GM18873 (cell line): ENCODE measurements around the gene BTBD9.
"Not testable (repeated sequence)": the region's sequence is repeated elsewhere in the genome, so short reads cannot be mapped to it uniquely, and the experiment has no call there.

Experiments used
- ATAC-seq: cut with Tn5 transposase; IDR thresholded peaks from one replicate; pipeline ENCODE4 v1.9.1; 2021; ENCODE audit warnings: mild to moderate bottlenecking, moderate library complexity, moderate number of reproducible peaks; ENCODE audit not compliant: unreplicated experiment, low FRiP score

The BTBD9 gene

GRCh38 chr6:38650207-38650752 lies 10.6 kb upstream of the BTBD9 start:
- ATAC-seq: no peak

DNA sequence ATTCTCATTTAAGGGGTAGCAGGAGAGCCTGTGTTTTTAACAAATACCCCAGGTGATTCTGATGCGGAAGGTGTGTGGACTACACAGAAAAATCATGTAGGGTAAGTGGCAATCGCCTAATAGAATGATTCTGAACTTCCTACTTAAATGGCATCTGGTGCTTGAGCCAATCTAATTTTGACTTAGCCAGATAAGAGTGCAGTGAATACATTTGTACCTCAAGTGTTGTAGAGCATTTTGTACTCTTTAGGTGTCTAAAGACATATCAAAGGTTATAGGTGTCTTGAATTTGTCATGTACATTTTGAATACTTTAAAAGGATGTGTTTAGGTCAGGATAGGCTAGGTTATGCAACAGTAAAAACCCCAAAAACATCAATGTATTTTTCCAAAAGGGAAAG lies 10.0 kb upstream of the BTBD9 start:
- no peak for ATAC-seq

- ATAC-seq: no peak
Observed at GRCh38 chr6:38648629-38649028, 8.9 kb upstream of the BTBD9 start.

- no peak for ATAC-seq
Observed at GRCh38 chr6:38646166-38646878, 6.6 kb upstream of the BTBD9 start.

- ATAC-seq: no peak
Observed at GRCh38 chr6:38644951-38645350, 5.2 kb upstream of the BTBD9 start.

DNA sequence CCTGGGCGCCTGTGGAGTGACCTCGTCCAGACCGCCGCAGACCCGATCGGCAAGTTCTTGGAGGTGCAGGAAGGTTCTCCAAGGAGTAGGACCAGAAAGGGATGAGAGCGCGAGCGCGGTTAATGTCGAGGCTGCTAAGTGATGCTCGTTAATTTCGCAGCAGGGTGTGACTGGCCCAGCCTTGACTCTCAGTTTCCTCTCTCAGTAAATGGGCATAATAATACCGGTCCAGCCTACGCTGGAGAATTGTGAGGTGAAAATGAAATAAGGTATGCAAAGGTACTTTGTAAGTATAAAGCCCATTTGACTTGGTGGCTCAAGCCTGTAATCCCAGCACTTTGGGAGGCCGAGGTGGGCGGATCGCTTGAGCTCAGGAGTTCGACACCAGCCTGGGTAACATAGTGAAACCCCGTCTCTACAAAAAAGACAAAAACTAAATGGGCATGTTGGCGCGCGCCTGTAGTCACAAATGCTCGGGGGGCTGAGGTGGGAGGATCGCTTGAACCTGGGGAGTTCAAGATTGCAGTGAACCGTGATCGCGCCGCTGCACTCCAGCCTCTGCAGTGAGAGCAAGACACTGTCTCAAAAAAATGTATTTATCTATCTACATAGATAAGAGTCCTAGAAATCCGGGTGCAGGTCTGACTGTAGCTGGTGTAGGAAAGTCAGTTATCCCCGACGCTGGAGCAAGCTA lies 634 bp upstream of the BTBD9 start:
- ATAC-seq: peak; percentile 12

DNA sequence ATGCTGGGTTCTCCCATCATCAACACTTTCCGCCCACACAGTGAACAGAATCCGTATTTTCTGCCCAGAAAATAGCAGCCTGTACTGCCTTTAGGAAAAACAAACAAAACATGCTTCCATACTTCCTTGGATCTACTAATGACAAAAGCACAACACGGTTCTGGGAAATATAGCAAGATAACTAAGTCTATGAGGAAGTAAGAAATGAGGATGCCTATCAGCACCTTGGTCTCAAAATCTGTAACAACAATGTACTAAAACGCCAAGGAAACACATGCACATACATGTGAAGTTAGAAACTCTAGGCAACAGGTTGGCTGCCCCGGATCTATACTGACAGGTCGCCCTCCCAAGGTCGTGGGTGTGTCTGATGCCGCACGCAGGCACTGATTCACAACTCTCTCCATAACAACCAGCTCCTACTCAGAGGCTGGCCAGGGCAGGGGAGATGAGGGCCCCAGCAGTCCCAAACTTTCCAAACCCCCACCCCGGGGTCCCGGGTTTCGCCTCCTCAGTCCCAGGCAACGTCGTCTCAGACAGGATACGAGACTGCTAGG lies 710 bp downstream of the BTBD9 start:
- ATAC-seq: no peak

GRCh38 chr6:38637756-38638155 lies 2.0 kb downstream of the BTBD9 start:
- ATAC-seq: no peak

GRCh38 chr6:38636027-38636426 lies 3.7 kb downstream of the BTBD9 start:
- no peak for ATAC-seq

DNA sequence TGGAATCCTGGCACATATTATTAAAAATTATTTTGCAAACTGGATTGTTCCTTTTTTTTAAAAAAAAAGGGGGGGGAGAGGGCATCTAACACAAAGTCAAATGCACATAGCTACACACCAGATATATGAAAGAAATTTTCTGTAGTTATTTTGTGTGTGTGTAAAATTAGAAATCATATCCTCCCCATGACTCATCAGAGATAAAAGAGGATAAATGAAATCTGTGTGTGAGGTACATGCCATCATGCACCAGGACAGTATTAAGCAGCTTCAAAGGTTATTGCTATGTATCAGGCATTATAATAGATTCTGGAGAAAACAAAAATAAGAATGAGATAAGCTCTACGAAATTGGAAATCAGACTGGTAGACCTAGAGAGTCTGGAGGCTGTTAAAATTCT lies 5.2 kb downstream of the BTBD9 start:
- ATAC-seq: no peak

GRCh38 chr6:38632490-38632889 lies 7.2 kb downstream of the BTBD9 start:
- no peak for ATAC-seq

DNA sequence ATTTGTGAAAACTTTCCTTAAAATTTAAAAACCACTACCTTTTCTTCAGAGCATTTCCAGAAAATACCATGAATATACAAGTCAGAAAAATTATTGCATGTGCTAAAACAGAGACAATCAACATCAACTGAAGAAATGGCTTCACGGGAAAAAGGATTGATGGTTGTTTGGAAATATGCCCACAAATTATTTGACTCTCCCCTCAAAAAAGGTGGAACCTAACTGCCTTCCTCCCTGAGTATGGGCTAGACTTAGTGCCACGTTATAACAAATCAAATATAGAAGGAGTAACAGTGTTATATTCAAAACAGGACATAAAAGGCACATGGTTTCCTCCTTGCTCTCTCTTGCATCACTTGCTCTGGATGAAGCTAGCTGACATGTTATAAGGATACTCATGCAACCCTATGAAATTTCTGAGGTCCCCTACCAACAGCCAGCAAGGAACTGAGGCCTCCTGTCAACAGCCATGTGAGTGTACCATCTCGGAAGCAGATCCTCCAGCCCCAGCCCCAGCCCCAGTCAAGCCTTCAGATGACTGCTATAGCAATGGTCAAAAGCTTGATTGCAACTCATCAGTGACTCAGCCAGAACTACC lies 8.4 kb downstream of the BTBD9 start:
- no peak for ATAC-seq

DNA sequence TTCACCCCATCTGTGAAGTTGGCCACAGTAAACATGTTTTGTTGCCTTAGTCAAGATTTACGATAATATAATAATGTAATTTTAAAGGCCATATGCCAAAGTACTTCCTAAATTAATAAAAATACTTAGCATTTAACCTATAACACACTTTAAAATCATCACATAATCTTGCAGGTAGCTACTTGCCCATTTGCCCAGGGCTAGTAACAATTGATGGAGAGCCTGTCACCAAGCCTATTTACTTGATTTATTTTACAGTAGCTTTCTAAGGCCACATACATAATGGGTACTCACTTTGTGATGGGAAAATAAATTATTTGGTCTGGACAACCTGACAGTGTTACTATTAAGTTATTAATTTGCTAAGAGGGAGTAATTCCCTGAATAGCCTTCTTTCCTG lies 14.5 kb downstream of the BTBD9 start:
- ATAC-seq: no peak

DNA sequence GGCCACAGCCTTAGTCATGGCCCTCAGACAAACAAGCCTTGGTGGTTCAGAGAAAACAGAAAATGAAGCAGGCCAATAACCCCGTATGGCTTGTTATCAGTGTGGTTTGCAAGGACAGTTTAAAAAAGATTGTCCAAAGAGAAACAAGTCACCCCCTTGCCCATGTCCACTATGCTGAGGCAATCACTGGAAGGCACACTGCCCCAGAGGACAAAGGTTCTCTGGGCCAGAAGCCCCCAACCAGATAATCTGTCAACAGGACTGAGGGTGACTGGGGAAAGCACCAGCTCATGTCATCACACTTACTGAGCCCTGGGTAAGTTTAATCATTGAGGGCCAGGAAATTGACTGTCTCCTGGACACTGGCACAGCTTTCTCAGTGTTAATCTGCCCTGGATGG lies 20.4 kb downstream of the BTBD9 start:
- not testable (repeated sequence) for ATAC-seq

DNA sequence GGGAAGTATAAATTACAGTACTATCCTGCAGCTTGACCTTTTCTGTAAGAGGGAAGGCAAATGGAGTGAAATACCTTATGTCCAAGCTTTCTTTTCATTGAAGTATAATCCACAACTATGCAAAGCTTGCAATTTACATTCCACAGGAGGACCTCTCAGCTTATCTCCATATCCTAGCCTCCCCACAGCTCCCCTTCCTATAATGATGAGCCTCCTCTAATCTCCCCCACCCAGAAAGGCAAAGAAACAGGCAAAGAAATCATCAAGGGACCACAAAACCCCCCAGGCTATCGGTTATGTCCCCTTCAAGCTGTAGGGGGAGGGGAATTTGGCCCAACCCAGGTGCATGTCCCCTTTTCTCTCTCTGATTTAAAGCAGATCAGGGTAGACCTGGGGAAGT lies 21.4 kb downstream of the BTBD9 start:
- not testable (repeated sequence) for ATAC-seq

DNA sequence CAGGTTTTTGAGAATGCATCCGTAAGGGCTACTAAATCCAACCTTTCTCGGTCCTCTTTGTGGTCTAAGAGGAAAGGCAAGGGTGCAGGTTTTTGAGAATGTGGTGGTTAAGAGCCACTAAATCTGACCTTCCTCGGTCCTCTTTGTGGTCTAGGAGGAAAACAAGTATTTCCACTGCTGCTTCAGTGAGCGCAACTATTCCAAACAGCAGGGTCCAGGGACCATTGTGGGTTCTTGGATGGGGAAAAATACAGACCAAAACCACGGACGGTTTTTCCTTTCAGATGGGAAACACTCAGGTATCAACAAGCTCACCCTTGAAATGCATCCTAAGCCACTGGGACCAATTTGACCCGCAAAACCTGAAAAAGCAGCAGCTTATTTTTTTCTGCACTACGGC lies 21.9 kb downstream of the BTBD9 start:
- no peak for ATAC-seq

DNA sequence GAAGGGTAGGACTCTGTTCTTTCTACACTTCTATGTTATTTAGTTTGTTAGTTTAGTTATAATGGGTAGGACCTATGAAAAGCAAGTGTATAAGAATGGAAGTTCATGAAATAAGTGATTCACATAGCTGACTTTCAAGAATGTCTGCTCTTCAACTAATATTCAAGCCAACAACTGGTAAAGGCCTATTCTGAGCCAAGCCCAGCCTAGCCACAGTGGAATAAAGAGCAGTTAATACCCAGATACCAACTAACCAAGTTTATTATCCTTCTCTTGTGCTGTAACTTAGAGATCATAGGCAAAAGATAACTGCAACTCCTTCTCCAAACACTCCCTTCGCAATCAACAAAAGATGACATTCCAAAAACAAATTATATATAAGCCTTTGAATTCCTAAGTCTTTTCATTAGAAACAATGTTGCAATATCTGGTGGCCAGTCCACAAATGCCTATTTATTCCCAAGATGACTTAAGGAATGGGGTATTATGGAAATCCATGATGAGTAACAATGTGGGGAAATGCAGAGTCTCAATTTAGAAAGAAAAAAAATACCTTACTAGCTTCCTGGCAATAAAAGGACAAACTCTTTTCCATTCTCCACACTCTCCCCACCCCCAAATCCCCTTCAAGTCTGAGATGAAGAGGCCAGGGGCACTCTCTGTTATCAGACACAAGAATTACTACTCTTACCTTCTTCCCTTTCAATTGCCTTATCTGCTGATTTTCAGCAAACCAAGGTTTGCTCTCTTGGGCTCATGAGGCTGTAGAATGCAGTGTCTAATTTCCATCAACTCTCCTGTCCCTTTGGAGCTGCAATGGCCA lies 27.4 kb downstream of the BTBD9 start:
- ATAC-seq: no peak

GRCh38 chr6:38610050-38610625 lies 29.6 kb downstream of the BTBD9 start:
- ATAC-seq: no peak

- no peak for ATAC-seq
Observed at GRCh38 chr6:38604700-38605099, 35.0 kb downstream of the BTBD9 start.

DNA sequence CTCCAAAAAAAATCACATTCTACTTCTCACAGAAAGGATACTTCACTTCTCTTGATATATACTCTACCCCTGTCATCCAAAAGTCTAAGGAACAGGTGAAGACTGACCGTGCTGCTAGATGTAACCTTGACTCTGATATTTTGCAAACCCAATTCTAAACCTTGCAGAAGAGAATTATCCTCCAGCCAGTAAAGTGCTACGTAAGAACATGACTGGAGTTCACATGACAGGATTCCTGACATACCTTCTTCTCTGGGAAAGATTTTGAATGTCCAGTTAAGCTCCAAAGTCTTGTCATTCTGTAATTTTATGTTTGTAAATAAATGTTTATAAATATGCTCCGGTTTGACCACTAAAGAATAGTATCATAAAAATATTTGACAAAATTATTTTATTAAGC lies 35.8 kb downstream of the BTBD9 start:
- no peak for ATAC-seq
